ENCODE measurements around the gene LRRC4C. TPM values are rescaled to one million over a fixed set of nuclear protein-coding genes. Genes with fewer than 3 reads are reported as not detected.

The LRRC4C gene
- total RNA-seq, 2 donors from 2014 or later, result 1.3 TPM; not detected in 1

- TF ChIP-seq POLR2A (IDR thresholded peaks at IDR 0.05) (no peak), CTCF (IDR thresholded peaks at IDR 0.05) (no peak)
- intact Hi-C loops (cut with DNase I), result no loop called here
Observed at GRCh38 chr11:41286751-41287150, 172.7 kb downstream of the LRRC4C start.

GRCh38 chr11:41284354-41284753, 175.1 kb downstream of the LRRC4C start:
- Histone ChIP-seq H3K27me3 (no peaks in the 10 kb centered on the region), H3K9me3 (no peaks in the 10 kb centered on the region), H3K27ac (no peak overlapping the region), H3K4me1 (no peaks in the 10 kb centered on the region), H3K4me3 (no peak overlapping the region), H3K36me3 (replicated peaks in 1 of 2; ENCODE audit: insufficient read depth in 1 of 2, low read depth in 2 of 2) (no peaks in the 10 kb centered on the region)
- TF ChIP-seq CTCF (IDR thresholded peaks at IDR 0.05), result no peak
- no peak for TF ChIP-seq POLR2A (IDR thresholded peaks at IDR 0.05)
- no peak for DNase-seq
- intact Hi-C loops (cut with DNase I), result no loop called here
- 54 to 60% methylated on average over 3 of the region's 3 CpGs for WGBS, 2 donors
- ATAC-seq, result no peak

More at GRCh38 chr11:41286751-41287150, 172.7 kb downstream of the LRRC4C start:
- ATAC-seq (no peak), DNase-seq (no peak)
- H3K9me3 ChIP-seq, result no peaks in the 10 kb centered on the region
- H3K27me3 ChIP-seq, result no peaks in the 10 kb centered on the region
- H3K4me3 ChIP-seq, result no peak overlapping the region
- no peaks in the 10 kb centered on the region for H3K4me1 ChIP-seq
- H3K36me3 ChIP-seq (replicated peaks in 1 of 2; ENCODE audit: insufficient read depth in 1 of 2, low read depth in 2 of 2), result no peaks in the 10 kb centered on the region
- H3K27ac ChIP-seq, result no peak overlapping the region

GRCh38 chr11:41283191-41283930, 176.1 kb downstream of the LRRC4C start:
- TF ChIP-seq CTCF (IDR thresholded peaks at IDR 0.05), result no peak
- TF ChIP-seq POLR2A (IDR thresholded peaks at IDR 0.05), result no peak
- DNase-seq (no peak), ATAC-seq (no peak)
- Histone ChIP-seq H3K9me3 (no peaks in the 10 kb centered on the region), H3K36me3 (replicated peaks in 1 of 2; ENCODE audit: insufficient read depth in 1 of 2, low read depth in 2 of 2) (no peaks in the 10 kb centered on the region), H3K27me3 (no peaks in the 10 kb centered on the region), H3K4me1 (no peaks in the 10 kb centered on the region), H3K27ac (no peak overlapping the region), H3K4me3 (no peak overlapping the region)
- WGBS, 2 donors, result 50 to 65% methylated on average over 6 of the region's 6 CpGs
- intact Hi-C loops (cut with DNase I), result no loop called here

GRCh38 chr11:41282395-41282794, 177.1 kb downstream of the LRRC4C start:
- intact Hi-C loops (cut with DNase I), result no loop called here
- H3K4me3 ChIP-seq, result no peak overlapping the region
- no peak overlapping the region for H3K27ac ChIP-seq
- no peaks in the 10 kb centered on the region for H3K36me3 ChIP-seq (replicated peaks in 1 of 2; ENCODE audit: insufficient read depth in 1 of 2, low read depth in 2 of 2)
- TF ChIP-seq CTCF (IDR thresholded peaks at IDR 0.05), result no peak
- no peak for TF ChIP-seq POLR2A (IDR thresholded peaks at IDR 0.05)
- no peaks in the 10 kb centered on the region for H3K9me3 ChIP-seq
- no peaks in the 10 kb centered on the region for H3K27me3 ChIP-seq
- no peak for ATAC-seq
- WGBS, 2 donors, result 73 to 80% methylated on average over 5 of the region's 5 CpGs
- H3K4me1 ChIP-seq, result no peaks in the 10 kb centered on the region
- DNase-seq, result no peak

GRCh38 chr11:41281131-41281742, 178.2 kb downstream of the LRRC4C start:
- Histone ChIP-seq H3K4me3 (no peak overlapping the region), H3K4me1 (no peaks in the 10 kb centered on the region), H3K36me3 (replicated peaks in 1 of 2; ENCODE audit: insufficient read depth in 1 of 2, low read depth in 2 of 2) (no peaks in the 10 kb centered on the region), H3K27me3 (no peaks in the 10 kb centered on the region), H3K9me3 (no peaks in the 10 kb centered on the region), H3K27ac (no peak overlapping the region)
- no peak for DNase-seq
- ATAC-seq, result no peak
- TF ChIP-seq CTCF (IDR thresholded peaks at IDR 0.05) (no peak), POLR2A (IDR thresholded peaks at IDR 0.05) (no peak)
- 50 to 65% methylated on average over 7 of the region's 7 CpGs for WGBS, 2 donors
- intact Hi-C loops (cut with DNase I), result no loop called here
